Stimulated activated CD4-positive, alpha-beta T cell treated with anti-CD3 and anti-CD28 coated beads, Interleukin-12 subunit alpha, Interleukin-12 subunit beta, amount 100 ng/mL, for 48 hours (primary cell): Measurements from ENCODE around the gene SFMBT2.
A peak's percentile ranks its signal among the peaks of the same experiment; 100 is the strongest.
"Not testable (repeated sequence)": the region's sequence is repeated elsewhere in the genome, so short reads cannot be mapped to it uniquely, and the experiment has no call there.

Source experiments
- DNase-seq, 3 donors: peaks; one replicate each; pipeline ENCODE4 v3.0.0-alpha.2; 2020; ENCODE audit warnings: low read depth in 2 of 3, low spot score in 1 of 3

Gene SFMBT2

DNA sequence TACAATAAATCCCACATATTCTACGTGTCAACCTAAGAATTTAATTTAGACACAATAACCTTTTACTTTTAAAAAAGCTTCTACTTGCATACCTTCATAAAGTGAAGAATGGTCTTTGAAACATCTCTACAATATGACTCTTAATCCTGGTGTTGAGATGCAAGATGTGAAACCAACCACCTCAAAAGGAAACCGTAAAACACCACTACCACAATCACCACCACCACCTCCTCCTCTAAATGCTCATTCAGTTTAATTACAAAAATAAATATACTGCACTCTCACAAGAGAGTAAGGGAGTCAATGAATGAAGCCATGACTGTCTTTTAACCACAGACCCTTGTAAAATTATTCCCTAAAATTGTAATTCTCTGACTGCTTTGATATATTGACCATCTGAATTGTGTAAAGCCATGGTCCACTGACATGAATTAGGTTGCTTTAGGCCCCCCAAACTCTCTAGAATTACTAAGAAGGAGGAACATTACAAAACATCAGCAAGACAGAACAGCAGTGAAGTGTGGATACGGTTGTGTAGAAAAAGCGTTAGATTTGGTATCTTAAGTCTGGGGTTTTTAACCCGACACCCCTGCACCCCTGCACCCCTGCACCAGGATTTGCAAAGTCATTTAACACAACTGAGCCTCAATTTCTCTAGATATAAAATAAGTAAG, 171.4 kb downstream of the SFMBT2 start:
- peak in 2 of 3 donors; percentile 21 to 39 for DNase-seq

DNA sequence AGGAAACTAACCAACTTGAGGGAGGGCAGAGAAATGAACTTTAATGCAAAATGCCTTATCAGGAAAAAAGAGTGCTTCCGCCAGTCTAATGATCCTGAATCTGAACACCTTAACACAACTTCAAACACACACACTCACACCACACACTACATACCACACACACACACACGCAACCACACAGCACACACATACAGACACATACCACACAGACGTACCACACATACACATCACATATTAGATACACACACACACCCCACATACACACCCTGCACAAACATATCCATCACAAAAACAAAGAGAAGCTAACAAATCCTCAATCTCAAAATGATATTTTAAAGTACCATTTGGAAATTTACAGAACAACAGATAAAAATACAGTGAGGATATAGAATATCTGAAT, 175.5 kb downstream of the SFMBT2 start:
- DNase-seq = no peak

DNA sequence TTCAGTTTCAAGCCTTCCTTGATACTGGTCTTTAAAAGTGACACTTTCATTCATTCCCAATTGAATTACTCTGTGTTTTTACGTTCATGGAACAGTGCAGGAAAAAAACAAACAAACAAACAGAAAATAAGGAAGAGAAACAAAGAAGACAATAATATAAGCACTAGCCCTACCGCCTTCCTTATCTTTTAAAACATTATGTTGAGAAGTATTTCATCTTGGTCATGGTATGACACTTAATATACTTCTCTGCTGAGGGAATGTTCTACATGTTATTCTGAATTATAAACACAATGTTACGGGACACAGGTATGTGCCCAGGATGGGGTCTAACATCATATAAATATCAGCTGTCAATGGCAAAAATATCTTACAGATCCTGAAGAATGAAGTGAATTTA, 176.7 kb downstream of the SFMBT2 start:
- no peak for DNase-seq

DNA sequence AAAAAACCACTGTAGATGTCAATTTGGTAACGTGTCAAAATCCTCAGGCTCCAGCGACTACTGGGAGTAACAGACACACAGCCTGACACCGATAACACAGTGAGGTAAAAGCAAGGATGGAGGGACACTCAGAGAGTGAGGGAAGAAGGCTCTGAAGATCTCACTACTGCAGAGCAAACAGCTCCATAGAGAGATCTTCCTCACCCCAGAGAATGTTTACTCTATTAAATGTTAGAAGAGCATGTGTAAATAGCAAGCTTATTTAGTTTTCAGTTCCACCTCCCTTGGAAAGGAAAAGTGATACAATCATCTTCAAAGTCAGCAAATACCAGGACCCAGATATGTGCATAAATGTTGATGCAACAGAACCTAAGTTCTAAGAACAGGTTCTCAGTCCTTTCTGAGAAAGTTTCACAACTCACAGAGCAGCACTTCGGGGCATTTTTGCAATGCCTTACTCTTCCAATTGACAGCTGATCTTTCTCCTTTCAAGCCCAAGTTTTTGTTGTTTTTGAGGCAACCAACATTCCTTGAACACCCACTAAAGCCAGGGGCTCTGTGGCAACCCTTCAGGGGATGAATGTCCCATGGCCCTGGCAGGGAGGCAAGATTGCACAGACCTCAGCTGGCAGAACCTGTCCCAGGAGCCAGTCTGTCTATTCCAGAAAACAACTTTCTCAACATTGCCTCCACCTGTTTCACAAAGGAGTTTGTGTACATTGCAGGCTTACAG, 177.4 kb downstream of the SFMBT2 start:
- DNase-seq = no peak

DNA sequence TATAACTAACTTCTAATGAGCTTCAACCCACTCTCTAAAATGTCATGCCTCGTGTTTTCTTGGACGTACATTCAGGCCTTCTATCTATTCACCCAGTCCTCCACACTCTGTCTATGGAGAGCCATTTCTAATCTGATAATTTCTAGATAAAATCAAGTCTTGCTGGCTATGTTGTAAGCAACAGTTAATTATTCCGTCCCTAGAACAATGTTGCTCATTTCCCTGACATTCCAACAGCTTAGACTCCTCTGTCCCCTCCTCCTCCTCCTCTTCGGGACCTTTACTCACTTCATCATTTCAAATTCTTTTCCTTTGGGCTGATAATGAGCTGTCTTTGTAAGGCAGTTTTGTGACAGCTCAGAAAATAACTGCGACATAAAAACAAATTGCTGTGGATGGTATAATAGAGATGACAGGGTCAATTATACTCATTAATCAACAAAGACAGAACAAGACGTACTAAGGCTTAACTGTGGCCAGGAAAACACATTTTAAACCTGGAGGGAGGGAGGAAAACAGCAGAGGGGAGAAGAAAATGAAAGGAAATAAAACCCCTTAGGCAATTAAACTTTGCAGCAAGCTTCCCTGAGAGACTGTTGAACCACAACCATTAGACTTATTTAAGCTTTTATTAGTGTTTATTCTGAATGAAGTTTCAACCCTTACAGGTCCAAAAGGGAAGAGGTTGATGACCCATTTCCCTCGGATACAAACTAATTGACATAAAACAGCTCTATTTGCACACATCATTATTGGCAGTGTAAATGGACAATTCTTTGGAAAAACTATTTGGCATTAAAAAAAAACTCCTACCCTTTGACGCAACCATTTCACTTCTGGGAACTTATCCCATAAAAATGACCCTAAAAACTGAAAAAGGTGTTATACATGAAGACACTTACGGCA, 179.1 kb downstream of the SFMBT2 start:
- DNase-seq = no peak

DNA sequence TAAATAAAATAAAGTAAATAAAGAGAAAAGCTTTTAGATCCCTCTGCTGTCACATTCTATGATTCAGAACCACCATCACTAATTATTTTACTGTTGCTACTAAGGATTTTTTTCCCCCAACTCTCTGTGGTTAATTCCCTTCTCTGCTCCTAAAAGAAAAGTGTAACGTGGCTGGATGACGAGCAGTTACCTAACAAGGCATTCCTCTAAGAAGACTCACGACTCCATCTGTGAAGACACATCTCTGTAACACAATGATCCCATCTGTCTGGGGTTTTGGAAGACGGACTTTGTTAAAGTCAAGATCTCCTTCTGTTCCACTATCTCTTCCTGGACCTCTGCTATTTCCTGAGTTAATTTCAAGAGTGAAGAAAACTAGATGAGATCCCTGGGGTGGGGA, 179.9 kb downstream of the SFMBT2 start:
- no peak for DNase-seq

DNA sequence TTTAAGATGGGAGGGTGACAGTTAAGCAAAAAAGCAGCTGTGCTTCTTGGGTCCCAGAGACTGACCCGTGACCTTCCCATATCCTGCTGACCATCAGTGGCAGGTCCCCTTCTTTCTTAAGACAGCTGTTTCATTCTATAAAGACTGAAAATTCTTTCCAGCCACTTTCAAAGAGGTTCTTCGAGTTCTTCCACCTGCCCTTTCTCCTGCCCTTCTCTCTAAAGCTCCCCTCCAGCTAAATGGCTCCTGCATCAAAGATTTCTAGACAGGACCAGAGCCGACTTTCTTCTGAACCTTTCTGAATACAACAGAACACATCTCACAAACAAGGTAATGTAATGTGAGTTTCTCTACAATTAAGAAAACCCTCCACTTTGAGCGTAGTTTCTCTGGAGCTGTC, 180.8 kb downstream of the SFMBT2 start:
- DNase-seq = no peak

DNA sequence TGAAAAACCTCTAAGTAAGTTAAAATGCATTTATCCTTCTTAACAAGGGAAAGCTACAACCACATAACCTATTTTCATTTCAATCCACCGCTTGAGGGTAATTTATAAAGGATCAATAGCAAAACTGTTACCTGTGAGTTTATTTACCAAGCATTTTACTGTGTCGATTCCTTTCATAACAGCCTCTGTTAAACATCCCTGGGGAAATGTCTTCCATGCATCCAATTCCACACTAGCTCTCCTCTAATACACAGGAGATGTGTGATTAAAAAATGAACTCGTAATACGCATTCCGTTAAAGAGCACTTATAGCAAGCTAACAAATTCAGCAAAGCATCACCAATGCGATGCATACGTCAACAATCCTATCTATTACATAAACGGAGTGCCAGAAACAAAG, 185.7 kb downstream of the SFMBT2 start:
- no peak for DNase-seq

DNA sequence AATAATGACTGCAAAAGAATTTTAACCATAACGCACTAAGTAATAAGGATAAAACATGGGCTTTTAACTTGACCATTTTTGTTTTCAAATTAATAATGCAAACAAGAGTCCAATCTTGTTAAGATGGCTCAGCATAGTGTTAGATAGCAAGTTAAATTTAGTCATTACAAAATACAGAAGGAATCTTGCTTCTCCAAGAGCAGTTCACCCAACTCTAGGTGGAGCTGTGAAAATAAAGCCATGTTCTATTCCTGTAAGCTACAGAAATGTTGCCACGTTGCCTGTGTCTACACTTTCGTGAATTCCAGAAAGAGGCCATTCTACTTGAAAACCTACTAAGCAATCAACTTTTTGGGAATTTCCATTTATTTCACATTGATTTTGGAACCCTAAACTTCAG, 191.9 kb downstream of the SFMBT2 start:
- no peak for DNase-seq

DNA sequence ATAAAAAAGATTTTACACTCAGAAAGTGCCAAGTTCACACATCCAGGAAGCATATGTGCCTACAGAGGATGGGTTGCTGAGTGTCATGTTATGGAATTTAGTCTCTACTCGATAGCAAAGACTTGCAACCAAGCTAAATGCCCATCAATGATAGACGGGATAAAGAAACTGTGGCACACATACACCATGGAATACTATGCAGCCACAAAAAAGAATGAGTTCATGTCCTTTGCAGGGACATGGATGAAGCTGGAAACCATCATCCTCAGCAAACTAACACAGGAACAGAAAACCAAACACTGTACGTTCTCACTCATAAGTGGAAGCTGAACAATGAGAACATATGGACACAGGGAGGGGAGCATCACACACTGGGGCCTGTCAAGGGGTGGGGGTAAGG, 198.1 kb downstream of the SFMBT2 start:
- DNase-seq = not testable (repeated sequence)

DNA sequence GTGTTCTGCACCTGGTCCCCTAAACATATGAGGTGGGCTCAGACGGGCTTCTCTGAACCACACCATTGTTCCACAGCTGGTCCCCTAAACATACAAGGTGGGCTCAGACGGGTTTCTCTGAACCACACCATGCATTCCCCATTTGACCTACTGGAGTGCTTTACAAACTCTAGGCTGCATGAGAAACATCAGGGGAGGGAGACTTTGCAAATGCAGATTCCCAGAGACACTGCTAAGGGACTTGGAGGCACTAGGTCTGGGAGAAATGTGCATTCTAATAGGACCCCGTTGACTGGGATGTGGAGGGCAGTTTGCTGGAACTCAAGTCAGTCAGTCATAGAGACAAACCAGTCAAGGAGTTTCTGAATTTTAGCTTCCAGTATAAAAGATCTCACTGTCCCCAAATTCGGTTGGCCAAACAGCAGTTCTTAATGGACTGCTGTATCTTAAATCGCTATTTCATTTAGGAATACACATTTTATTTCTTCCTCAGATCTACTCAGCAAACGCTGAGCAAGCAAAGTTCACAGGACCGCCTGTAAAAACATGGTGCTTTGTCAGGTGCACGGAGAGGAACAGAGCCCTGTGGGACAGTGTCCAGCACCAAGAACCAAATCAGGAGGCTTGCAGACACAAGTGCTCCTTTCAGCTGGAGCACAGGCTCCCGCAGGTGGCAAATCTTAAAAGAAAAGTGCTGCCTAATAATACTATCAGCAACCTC, 198.8 kb downstream of the SFMBT2 start:
- DNase-seq = no peak

DNA sequence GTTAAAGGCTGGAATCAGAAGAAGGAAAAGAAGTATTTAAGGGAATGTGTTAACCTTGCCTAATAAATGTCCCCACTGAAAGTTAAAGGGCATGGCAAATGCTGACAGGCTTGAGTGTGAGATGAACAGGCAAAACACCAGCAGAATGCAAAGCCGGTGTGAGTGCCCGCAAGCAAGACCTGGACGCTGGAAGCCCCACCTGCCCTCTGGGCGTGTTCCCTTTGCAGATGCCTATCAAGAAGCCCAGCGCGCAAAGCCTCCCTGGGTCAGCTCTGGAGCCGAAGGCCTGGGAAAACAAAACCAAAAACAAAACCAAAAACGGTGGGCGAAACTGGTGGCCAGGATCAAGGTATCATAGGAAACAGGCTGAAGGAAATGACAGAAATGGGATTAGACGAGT, 200.3 kb downstream of the SFMBT2 start:
- no peak for DNase-seq

DNA sequence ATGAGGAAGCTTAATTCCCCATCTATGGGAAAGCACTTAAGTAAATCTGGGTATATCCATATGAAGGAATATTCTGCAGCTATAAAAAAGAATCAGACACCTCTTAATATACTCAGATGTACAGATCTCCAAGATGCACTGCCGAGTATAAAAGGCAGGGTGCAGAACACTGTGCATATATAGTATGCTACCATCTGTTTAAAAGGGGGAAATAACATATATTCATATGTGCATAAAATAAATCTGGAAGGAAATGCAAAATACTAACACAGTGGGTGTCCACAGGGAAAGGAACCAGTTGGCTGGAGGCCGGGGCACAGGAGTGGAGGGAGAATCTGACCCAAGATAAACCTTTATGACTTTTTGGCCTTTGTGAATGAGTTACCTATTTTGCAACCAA, 201.4 kb downstream of the SFMBT2 start:
- no peak for DNase-seq

DNA sequence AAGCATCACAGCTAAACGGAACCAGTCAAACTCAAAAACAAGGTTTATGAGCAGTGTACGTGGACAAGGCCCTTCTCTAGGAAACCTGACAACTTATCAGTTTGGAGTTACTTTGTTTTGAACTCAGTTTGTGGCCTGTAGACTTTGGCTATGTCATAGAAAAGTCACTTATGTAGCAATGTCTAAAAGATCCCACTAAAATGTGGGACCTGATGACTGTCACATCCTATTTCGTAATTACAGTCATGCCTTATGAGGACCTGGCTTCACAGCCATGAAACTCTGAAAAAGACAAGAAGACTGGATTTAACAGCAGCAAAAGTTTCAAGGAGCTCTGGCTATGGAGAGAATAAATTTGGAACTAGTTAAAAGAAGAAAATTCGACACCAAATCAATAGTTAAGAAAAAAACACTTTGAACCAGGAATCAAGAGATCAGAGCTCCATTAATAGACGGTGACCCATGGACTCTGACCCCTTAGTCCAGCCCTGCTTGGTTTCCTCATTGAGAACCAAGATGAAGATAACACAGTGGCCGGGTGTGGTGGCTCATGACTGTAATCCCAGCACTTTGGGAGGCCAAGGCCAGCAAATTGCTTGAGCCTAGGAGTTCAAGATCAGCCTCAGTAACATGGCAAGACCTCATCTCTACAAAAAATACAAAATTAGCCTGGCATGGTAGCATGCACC, 204.3 kb downstream of the SFMBT2 start:
- no peak for DNase-seq

DNA sequence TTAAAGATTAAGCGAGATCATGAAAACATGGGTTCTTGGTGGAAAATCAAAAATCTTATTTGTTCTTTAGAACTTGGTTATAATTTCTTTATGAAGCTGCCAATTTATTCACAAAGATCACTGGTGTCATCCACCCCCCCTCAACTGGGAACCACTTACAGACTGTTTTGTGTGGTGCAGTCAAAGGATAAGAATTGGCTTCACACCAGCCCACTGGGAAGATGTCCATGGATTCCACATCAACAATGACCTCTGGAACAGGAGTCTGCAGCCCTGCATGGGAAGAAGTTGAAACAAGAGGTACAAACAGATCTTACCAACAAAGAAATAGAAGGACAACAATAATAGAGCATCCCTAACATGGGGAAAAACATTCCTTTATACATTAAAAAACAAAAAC, 205.2 kb downstream of the SFMBT2 start:
- DNase-seq = no peak

DNA sequence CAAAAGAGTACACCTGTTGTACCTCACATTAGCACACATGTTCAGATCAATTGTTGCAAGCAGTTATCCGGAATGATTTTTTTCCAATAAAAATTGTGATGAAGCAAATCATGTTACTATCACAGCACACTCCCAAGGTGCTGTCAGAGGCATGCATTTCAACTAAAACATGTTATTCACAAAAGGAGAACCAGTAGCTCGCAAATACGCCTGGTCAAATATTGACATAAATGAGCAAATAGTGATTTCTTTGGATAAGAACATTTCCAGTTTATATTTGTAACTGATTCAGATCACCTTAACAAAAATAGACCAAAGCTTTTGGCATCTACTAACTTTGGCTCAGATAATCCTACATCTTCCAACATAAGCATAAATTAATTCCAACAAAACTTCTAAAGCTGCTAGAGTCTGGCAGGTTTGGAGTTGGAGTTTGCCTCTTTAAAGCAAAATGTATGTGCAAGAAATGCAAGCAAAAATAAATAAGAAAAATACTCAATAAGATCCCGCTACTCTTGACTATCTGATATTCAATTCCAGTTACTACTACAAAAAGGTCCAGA, 208.0 kb downstream of the SFMBT2 start:
- no peak for DNase-seq

DNA sequence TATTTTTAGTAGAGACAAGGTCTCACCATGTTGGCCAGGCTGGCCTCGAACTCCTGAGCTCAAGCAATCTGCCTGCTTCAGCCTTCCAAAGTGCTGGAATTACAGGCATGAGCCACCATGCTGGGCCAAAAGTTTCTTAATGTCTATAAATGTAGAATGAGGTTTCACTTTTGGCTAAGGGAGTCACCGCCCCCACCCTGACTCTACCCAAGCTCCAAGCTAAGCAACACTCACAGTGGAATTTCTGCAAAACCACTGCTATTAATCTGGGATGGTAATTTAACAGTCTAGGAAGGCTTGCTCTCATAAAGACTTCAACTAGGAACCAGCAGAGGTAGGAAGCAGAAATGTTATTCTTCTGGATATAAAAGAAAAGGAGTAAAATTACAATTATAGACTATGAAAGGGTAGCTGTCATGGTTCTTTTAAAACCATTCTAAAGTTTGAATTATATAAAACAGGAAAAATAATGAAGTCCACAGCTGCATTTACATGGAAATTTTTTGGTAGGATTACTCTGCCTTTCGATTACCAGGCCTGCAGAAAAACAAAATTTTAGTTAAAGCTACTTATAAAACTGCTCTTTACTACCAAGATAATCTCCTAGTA, 211.6 kb downstream of the SFMBT2 start:
- DNase-seq = no peak

DNA sequence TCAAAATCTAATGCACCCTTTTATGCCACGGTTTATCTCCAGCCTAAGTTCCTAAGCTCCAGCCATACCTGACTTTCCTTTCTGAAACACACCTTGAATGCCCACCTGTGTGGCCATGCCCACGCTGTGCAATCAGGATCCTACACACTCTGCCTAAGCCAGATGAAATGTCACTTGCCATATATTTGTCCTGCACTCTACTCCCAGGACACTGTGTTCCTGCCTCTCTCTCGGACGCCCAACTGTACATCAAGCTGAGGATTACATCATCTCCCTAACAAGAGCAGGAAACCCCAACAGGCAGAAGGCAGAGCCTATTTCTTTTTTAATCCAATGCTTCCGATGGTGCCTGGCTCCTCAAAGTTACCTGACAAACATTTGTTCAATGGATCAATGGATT, 214.6 kb downstream of the SFMBT2 start:
- DNase-seq = no peak

DNA sequence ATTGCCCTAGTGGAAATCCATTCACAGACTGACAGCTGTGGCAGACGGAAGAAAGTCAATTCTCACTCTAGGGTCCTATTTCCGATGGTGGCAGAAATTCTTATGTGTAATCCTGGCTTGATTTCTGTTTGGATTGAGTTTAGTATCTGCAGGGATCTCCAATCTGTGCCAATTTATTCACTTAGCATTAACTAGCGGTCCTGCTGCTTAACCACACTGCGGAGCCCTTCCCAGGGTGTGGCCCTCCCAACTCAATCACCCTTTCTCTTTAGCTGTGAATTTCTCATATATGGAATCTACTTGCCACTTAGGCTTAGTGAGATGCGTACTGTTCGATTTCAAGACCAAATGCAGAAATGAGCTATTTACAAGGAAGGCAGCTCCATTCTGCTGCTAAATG, 215.7 kb downstream of the SFMBT2 start:
- DNase-seq = no peak

DNA sequence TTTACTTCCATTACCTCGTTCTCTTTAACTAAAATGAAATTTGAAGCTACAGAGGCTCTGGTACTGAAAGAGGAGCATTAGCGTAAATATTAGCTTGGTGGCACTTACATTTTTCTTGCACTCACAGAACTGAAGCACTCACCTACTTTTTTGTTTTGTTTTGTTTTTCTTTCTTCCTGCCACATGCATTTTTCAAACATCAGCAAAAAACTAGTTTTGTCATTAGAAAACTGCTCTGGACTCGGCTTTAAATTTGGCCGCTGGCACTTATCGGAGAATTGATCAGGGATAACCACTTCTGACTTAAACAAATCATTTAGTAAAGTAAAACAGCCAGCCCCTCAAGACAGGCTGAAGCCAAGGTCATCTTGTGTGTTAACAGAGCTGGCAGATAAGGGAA, 216.3 kb downstream of the SFMBT2 start:
- no peak for DNase-seq
